Frontal cortex (tissue), 4 donors: Measurements from ENCODE around the gene FUBP1. TPM values are rescaled to one million over a fixed set of nuclear protein-coding genes. Genes with fewer than 3 reads are reported as not detected.
"Not testable (repeated sequence)": the region's sequence is repeated elsewhere in the genome, so short reads cannot be mapped to it uniquely, and the experiment has no call there.

ENCODE experiments used
- DNase-seq, 2 donors: peaks; one replicate each; pipeline ENCODE4 v3.0.0; 2012; ENCODE audit warnings: low spot score in 2 of 2
- FAIRE-seq: peaks from 2 replicates; lab custom pipeline; 2012; peaks lifted over from hg19 to GRCh38; lab: Jason Lieb, UNC
- total RNA-seq: library from RNA; depleted of rRNA; stranded (reverse); fragments of >200 nt; gene quantifications from one replicate; pipeline ENCODE4 v1.2.3, GENCODE V29; 2014
- donor health status: control.
- donor health status: control.
- donor health status: control.

FUBP1 gene
- total RNA-seq, 1 donor from 2014 or later = 345 TPM

DNA sequence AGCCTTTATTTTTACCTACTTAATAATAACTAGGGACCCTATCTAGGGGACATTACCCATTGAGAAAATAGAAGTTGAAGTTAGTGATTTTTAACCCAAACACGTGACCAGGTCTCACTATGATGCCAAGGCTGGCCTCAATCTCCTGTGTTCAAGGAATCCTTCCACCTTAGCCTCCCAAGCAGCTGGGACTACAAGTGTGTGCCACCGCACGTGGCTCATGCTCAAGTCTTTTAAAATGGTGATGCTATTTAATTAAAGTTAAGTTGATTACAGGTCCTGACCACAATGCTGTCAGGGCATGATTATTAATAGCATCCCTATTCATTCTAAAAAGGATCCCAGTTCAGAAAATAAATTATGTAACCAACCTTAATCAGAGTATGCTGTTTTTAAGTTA lies 25.0 kb downstream of the FUBP1 start:
- no peak for DNase-seq
- FAIRE-seq = no peak

GRCh38 chr1:77951328-77951727 lies 27.5 kb downstream of the FUBP1 start:
- DNase-seq (no peak), FAIRE-seq (no peak)

DNA sequence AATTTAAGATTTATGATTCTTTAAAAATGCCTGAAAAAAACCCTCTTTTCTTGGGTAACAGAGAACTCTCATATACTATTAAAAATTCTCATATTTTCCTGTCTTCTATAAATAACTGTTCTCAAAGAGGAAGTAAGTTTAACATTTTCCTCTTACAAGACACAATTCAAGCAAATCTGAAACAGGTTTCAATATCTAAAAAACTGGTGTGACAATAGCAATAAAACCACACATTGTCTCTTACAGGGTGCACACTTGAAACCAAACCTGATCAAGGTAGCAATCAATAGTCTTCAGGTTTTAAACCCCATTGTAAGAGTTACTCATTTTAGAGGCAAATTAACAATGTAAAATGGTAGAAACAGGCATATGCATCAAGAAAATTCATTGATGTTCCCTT lies 28.0 kb downstream of the FUBP1 start:
- no peak for DNase-seq
- FAIRE-seq = no peak

DNA sequence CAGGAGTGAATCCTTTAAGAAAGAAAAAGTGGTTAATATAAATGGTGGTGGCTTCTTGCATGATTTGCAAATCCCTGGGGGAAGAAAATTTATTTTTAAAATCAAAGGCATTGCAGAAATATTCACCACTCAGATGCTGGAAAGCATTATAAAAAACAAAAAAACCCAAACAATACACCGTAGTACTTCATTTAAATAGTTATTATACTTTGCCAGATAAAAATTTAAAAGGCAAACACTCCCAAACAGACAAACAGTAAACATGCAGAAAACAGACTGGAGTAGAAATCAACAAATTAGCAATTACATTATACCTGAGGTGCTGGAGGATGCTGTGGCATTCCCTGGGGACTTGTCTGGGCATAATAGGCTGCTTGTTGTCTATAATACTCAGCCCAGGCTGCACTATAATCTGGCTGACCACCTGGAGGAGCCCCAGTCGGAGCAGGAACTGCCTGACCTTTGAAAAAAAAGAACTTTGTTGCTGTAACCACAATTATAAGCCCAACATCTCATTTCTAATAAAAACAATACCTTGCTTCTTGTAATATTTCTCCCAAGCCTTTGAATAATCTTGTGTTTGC lies 29.9 kb downstream of the FUBP1 start:
- FAIRE-seq (no peak), DNase-seq (no peak)

- DNase-seq = no peak
- FAIRE-seq = no peak
Observed at GRCh38 chr1:77945345-77945744, 33.5 kb downstream of the FUBP1 start.

GRCh38 chr1:77942400-77943140 lies 36.3 kb downstream of the FUBP1 start:
- FAIRE-seq = no peak
- DNase-seq = no peak

DNA sequence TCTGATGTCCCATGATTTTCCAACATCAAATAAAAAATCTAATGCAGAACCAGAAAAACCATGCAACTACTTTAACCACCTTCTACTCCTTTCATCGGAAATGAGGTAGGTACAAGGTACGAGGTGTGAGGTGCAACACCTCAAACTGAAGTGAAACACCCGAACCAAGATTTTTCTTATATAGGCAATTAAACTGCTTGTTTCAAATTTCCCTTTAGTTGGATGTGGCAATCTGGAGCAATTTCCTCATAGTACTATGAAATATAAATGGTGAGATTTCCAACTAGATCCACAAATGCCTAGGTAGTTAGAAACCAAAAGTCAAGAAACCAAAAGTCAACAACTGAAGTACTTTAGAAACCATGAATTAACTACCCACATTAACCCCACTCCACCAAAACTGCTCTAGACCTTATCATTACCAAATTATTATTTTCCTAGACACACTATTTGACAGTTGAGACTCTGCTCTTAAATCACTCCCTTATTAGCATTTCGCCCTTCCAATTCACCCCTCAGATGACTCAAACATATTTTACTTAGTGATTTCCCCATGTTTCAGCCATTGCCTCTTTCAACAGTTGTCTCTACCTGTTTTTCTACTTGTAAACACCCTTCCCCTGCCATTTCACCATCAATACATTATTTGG lies 37.8 kb downstream of the FUBP1 start:
- no peak for FAIRE-seq
- no peak for DNase-seq

GRCh38 chr1:77938651-77939050 lies 40.2 kb downstream of the FUBP1 start:
- no peak for DNase-seq
- FAIRE-seq = no peak

- FAIRE-seq (no peak), DNase-seq (no peak)
Observed at GRCh38 chr1:77929806-77930205, 49.1 kb downstream of the FUBP1 start.

DNA sequence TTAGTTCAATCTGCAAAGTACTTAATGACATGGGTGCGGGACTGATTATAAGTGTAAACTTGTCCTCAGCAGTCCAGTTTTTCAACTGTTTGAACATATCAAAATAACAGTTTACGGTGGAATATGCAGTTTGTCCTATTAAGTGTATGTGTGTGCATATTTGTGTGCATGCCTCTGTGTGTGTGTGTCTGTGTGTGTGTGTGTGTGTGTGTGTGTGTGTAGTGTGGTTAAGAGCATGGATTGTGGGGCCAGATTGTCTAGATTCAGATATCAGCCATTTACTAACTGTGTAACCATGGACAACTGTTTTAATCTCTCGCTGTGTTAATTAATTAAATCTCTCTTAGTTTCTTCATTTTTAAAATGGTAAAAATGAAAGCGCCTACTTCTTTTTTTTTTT lies 51.5 kb downstream of the FUBP1 start:
- FAIRE-seq = no peak
- no peak for DNase-seq

DNA sequence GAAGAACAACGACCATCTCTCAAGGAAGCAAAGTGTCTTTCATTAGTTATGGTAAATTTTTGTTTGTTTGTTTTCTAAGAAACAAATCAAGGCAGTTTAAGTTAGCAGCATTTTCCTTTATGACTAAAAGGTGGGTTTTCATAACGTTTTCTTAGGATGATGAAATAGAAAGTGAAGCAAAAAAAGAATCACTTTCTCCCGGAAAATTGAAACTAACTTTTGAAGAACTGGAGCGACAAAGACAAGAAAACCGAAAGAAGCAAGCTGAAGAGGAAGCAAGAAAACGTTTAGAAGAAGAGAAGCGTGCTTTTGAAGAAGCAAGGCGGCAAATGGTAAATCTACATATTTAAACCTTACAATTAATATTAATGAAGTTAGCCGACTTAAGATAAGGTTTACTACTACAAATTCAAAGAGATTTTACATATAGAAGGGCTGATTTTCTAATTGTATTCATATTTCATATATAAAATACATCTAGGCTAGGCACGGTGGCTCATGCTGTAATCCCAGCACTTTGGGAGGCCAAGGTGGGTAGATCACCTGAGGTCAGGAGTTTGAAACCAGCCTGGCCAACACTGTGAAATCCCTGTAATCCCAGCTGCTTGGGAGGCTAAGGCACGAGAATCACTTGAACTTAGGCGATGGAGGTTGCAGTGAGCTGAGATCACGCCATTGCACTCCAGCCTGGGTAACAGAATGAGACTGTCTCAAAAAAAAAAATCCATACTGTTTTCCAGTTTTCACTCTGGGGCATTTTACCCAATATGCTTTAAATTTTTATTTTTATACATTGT lies 52.1 kb downstream of the FUBP1 start:
- FAIRE-seq (no peak), DNase-seq (no peak)

GRCh38 chr1:77925956-77926355 lies 52.9 kb downstream of the FUBP1 start:
- DNase-seq (no peak), FAIRE-seq (no peak)

DNA sequence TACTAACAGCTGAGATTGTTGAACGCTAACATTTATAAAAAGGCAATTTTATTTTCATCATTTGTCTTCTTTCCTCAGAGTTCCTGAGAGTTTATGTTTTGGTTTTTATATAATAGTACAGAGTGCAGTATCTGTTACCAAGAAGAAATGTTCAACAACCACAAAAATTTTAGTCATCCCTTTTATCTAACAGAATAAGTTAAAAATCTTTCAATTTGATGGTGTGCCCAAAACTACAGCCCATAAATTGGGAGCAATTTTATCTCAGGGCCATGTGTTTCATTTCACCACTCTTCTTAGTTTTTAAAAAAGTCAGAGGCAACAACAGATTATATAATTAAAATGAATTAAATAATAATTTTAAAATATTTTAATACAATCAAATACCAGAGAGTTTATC lies 53.4 kb downstream of the FUBP1 start:
- FAIRE-seq = peak; percentile 55

DNA sequence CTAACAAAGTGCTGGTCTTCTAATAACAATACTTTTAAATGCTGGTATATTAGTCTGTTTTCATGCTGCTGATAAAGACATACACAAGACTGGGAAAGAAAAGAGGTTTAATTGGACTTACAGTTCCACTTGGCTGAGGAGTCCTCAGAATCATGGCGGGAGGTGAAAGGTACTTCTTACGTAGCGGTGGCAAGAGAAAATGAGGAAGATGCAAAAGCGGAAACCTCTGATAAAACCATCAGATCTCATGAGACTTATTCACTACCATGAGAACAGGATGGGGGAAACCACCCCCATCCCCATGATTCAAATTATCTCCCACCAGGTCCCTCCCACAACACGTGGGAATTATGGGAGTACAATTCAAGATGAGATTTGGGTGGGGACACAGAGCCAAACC lies 60.0 kb downstream of the FUBP1 start:
- DNase-seq, FAIRE-seq: not testable (repeated sequence)

More for the DNA sequence above, 53.4 kb downstream of the FUBP1 start:
- DNase-seq = no peak

GRCh38 chr1:77910116-77910515 lies 68.8 kb downstream of the FUBP1 start:
- DNase-seq = no peak
- FAIRE-seq = no peak

- no peak for FAIRE-seq
- DNase-seq = no peak
Observed at GRCh38 chr1:77906624-77907023, 72.2 kb downstream of the FUBP1 start.

- peak; percentile 42 for FAIRE-seq
- no peak for DNase-seq
Observed at GRCh38 chr1:77906019-77906545, 72.8 kb downstream of the FUBP1 start.

DNA sequence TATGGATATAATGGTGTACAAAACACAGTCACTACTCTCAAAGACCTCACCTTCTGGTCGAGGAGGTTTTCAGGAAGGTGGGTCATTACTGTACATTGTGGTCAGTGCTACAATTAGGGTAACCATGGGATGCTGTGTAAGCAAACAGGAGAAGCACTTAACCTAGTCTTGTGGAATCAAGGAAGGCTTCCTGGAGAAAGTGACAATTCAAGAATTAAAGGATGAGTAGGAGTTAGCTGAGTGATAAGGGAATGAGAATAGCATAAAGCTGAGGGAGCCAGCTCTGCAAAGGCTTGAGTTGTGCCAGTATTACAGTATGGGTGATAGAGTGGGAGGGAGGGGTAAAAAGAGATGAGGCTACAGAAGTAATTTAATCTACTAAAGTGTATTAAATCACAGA lies 73.3 kb downstream of the FUBP1 start:
- FAIRE-seq (no peak), DNase-seq (no peak)

GRCh38 chr1:77900687-77901293 lies 78.1 kb downstream of the FUBP1 start:
- DNase-seq = peak in 1 of 2 donors; percentile 34
- no peak for FAIRE-seq
